GM18502 (cell line): ENCODE measurements around the gene CNTN4.
A peak's percentile ranks its signal among the peaks of the same experiment; 100 is the strongest.

Experiments used
- ATAC-seq: cut with Tn5 transposase; IDR thresholded peaks from one replicate; pipeline ENCODE4 v1.9.1; 2021; ENCODE audit warnings: mild to moderate bottlenecking; ENCODE audit not compliant: unreplicated experiment, poor library complexity

CNTN4 gene

GRCh38 chr3:2655229-2655701 is 556.6 kb downstream of the CNTN4 start:
- peak; percentile 53 for ATAC-seq

GRCh38 chr3:2656806-2657777 is 558.4 kb downstream of the CNTN4 start:
- ATAC-seq: no peak

GRCh38 chr3:2657971-2658370 is 559.3 kb downstream of the CNTN4 start:
- ATAC-seq: no peak

- ATAC-seq: no peak
These were observed 561.2 kb downstream of the CNTN4 start for GRCh38 chr3:2659896-2660295.

- no peak for ATAC-seq
These were observed 562.4 kb downstream of the CNTN4 start for GRCh38 chr3:2661078-2661477.

GRCh38 chr3:2677501-2677900 is 578.8 kb downstream of the CNTN4 start:
- ATAC-seq: no peak

- no peak for ATAC-seq
These were observed 581.6 kb downstream of the CNTN4 start for GRCh38 chr3:2680236-2680635.

GRCh38 chr3:2684046-2684445 is 585.4 kb downstream of the CNTN4 start:
- ATAC-seq: no peak

GRCh38 chr3:2686816-2687502 is 588.3 kb downstream of the CNTN4 start:
- no peak for ATAC-seq

- no peak for ATAC-seq
These were observed 598.9 kb downstream of the CNTN4 start for GRCh38 chr3:2697589-2697988.

GRCh38 chr3:2701471-2701870 is 602.8 kb downstream of the CNTN4 start:
- ATAC-seq: no peak

- no peak for ATAC-seq
These were observed 607.6 kb downstream of the CNTN4 start for GRCh38 chr3:2706144-2706835.

GRCh38 chr3:2706836-2707210 is 608.2 kb downstream of the CNTN4 start:
- no peak for ATAC-seq

GRCh38 chr3:2711081-2711480 is 612.4 kb downstream of the CNTN4 start:
- ATAC-seq: no peak

GRCh38 chr3:2713923-2714322 is 615.3 kb downstream of the CNTN4 start:
- ATAC-seq: no peak

- ATAC-seq: peak; percentile 74
These were observed 616.2 kb downstream of the CNTN4 start for GRCh38 chr3:2714834-2715233.

GRCh38 chr3:2727101-2727500 is 628.4 kb downstream of the CNTN4 start:
- no peak for ATAC-seq

- no peak for ATAC-seq
These were observed 629.1 kb downstream of the CNTN4 start for GRCh38 chr3:2727610-2728318.

- ATAC-seq: no peak
These were observed 633.2 kb downstream of the CNTN4 start for GRCh38 chr3:2731843-2732242.

- no peak for ATAC-seq
These were observed 636.8 kb downstream of the CNTN4 start for GRCh38 chr3:2735392-2735894.
